Fibroblast of lung (primary cell): ENCODE data around the gene ADPRH. TPM values are rescaled to one million over a fixed set of nuclear protein-coding genes. Genes with fewer than 3 reads are reported as not detected.

Experiments used
- DNase-seq, 2 donors: peaks; one replicate each; pipeline versions ENCODE4 v3.0.0 to v3.0.0-alpha.2; 2010; ENCODE audit warnings: low read depth in 2 of 2
- H2AFZ ChIP-seq: 2 replicates; pipeline ENCODE4 v1.5.1; 2012; ENCODE audit warnings: low read length, control low read depth, inconsistent platforms
- H3K27ac ChIP-seq: 2 replicates; pipeline ENCODE4 v1.5.1; 2011; ENCODE audit warnings: low read length, control low read depth; ENCODE audit not compliant: insufficient read depth
- H3K27me3 ChIP-seq: 2 replicates; pipeline ENCODE4 v1.5.1; 2011; ENCODE audit warnings: mild to moderate bottlenecking, low read length; ENCODE audit not compliant: control insufficient read depth, insufficient read depth
- H3K36me3 ChIP-seq: 2 replicates; pipeline ENCODE4 v1.5.1; 2011; ENCODE audit warnings: low read length; ENCODE audit not compliant: control insufficient read depth, insufficient read depth
- H3K4me1 ChIP-seq: 2 replicates; pipeline ENCODE4 v1.5.1; 2011; ENCODE audit warnings: low read length; ENCODE audit not compliant: control insufficient read depth, insufficient read depth; ENCODE audit errors: extremely low read depth
- H3K4me2 ChIP-seq: 2 replicates; pipeline ENCODE4 v1.5.1; 2011; ENCODE audit warnings: low read length, control low read depth; ENCODE audit not compliant: insufficient read depth; ENCODE audit errors: extremely low read depth
- H3K4me3 ChIP-seq, 4 experiments: fragments of 200-600 bp in 1 of 4; sonication (generic) in 1 of 4; replicated peaks in 1 of 4; 2 replicates each; pipeline ENCODE4 v1.5.1; 2011 to 2016; ENCODE audit warnings: low read length in 4 of 4, low read depth in 3 of 4, mild to moderate bottlenecking in 3 of 4, control low read depth in 2 of 4, inconsistent platforms in 1 of 4, mixed read lengths in 1 of 4; ENCODE audit not compliant: insufficient read depth in 1 of 4; ENCODE audit errors: control extremely low read depth in 1 of 4
- H3K79me2 ChIP-seq: 2 replicates; pipeline ENCODE4 v1.5.1; 2012; ENCODE audit warnings: mild to moderate bottlenecking, low read length, inconsistent platforms; ENCODE audit not compliant: control insufficient read depth, insufficient read depth
- H3K9ac ChIP-seq: 2 replicates; pipeline ENCODE4 v1.5.1; 2011; ENCODE audit warnings: mild to moderate bottlenecking, low read length, control low read depth; ENCODE audit not compliant: insufficient read depth
- H3K9me3 ChIP-seq: 2 replicates; pipeline ENCODE4 v1.5.1; 2012; ENCODE audit warnings: low read depth, low read length; ENCODE audit not compliant: control insufficient read depth, insufficient read depth
- H4K20me1 ChIP-seq: 2 replicates; pipeline ENCODE4 v1.5.1; 2011; ENCODE audit warnings: low read length; ENCODE audit not compliant: control insufficient read depth, insufficient read depth; ENCODE audit errors: extremely low read depth
- CTCF ChIP-seq, 2 donors: IDR thresholded peaks in 1 of 2; conservative IDR thresholded peaks in 1 of 2; 1 replicate in 1 of 2; 2 replicates in 1 of 2; pipeline ENCODE4 v1.5.1; 2011 to 2012; ENCODE audit warnings: low read length in 2 of 2, control low read depth in 1 of 2, inconsistent platforms in 1 of 2, low read depth in 1 of 2, mild to moderate bottlenecking in 1 of 2
- EZH2 ChIP-seq: IDR thresholded peaks from 2 replicates; pipeline ENCODE4 v1.5.1; 2012; ENCODE audit warnings: low read length, control low read depth, mild to moderate bottlenecking; ENCODE audit errors: missing control alignments
- polyA plus RNA-seq, 2 donors: library from polyadenylated mRNA; depleted of rRNA in 1 of 2; stranded (reverse) in 1 of 2; unstranded in 1 of 2; fragments of >200 nt; gene quantifications; 2 replicates each; pipeline ENCODE4 v1.2.1, GENCODE V29; 2011 to 2012; ENCODE audit warnings: missing spikeins in 1 of 2
- total RNA-seq: library from RNA; depleted of rRNA; stranded (reverse); fragments of >200 nt; gene quantifications from 2 replicates; pipeline ENCODE4 v1.2.1, GENCODE V29; 2014

ADPRH gene
- total and polyA plus RNA-seq, 2 donors (not counting 1 experiment from before 2014, with no cell fraction given) = 1.1 to 7.4 TPM

GRCh38 chr3:119569156-119569555 lies 10.1 kb upstream of the ADPRH start:
- Histone ChIP-seq H3K4me2 (no peak overlapping the region), H4K20me1 (no peaks in the 10 kb centered on the region), H3K36me3 (no peaks in the 10 kb centered on the region), H3K9ac (no peak overlapping the region), H3K4me3 (no peak overlapping the region), H3K27ac (no peak overlapping the region), H3K79me2 (no peaks in the 10 kb centered on the region), H3K9me3 (no peaks in the 10 kb centered on the region), H3K27me3 (no peaks in the 10 kb centered on the region), H3K4me1 (no peaks in the 10 kb centered on the region), H2AFZ (no peak overlapping the region)
- no peak for DNase-seq
- TF ChIP-seq EZH2 (no peak), CTCF (conservative IDR thresholded peaks at IDR 0.05 in 1 of 2, IDR thresholded peaks at IDR 0.05 in 1 of 2; ENCODE audit: low read depth in 1 of 2, low read length in 2 of 2) (no peak)

- Histone ChIP-seq H3K79me2 (no peaks in the 10 kb centered on the region), H2AFZ (no peak overlapping the region), H3K4me1 (no peaks in the 10 kb centered on the region), H3K4me3 (no peak overlapping the region), H3K9me3 (no peaks in the 10 kb centered on the region), H3K27ac (no peak overlapping the region), H3K27me3 (no peaks in the 10 kb centered on the region), H3K4me2 (no peak overlapping the region), H3K36me3 (no peaks in the 10 kb centered on the region), H4K20me1 (no peaks in the 10 kb centered on the region), H3K9ac (no peak overlapping the region)
- TF ChIP-seq EZH2 = no peak
- TF ChIP-seq CTCF (conservative IDR thresholded peaks at IDR 0.05 in 1 of 2, IDR thresholded peaks at IDR 0.05 in 1 of 2; ENCODE audit: low read depth in 1 of 2, low read length in 2 of 2) = no peak
- no peak for DNase-seq
Observed at GRCh38 chr3:119570229-119570628, 9.1 kb upstream of the ADPRH start.

- H3K4me3 ChIP-seq = no peak overlapping the region
- no peaks in the 10 kb centered on the region for H3K36me3 ChIP-seq
- DNase-seq = no peak
- no peaks in the 10 kb centered on the region for H4K20me1 ChIP-seq
- H3K27ac ChIP-seq = no peak overlapping the region
- TF ChIP-seq CTCF (conservative IDR thresholded peaks at IDR 0.05 in 1 of 2, IDR thresholded peaks at IDR 0.05 in 1 of 2; ENCODE audit: low read depth in 1 of 2, low read length in 2 of 2) = no peak
- no peak for TF ChIP-seq EZH2
- no peaks in the 10 kb centered on the region for H3K4me1 ChIP-seq
- no peak overlapping the region for H3K9ac ChIP-seq
- no peak overlapping the region for H3K4me2 ChIP-seq
- no peaks in the 10 kb centered on the region for H3K79me2 ChIP-seq
- H2AFZ ChIP-seq = no peak overlapping the region
- no peaks in the 10 kb centered on the region for H3K9me3 ChIP-seq
- H3K27me3 ChIP-seq = no peaks in the 10 kb centered on the region
Observed at GRCh38 chr3:119571230-119571629, 8.1 kb upstream of the ADPRH start.
